A549 treated with CpdA at 1 μM for 4 hours (cell line): ENCODE results near the gene CNIH1. TPM values are rescaled to one million over a fixed set of nuclear protein-coding genes. Genes with fewer than 3 reads are reported as not detected.

Experiments
- total RNA-seq: library from RNA; stranded (reverse); fragments of 200-300 nt; extraction: Qiagen RNA extraction; gene quantifications from 5 replicates; pipeline ENCODE4 v1.2.3, GENCODE V29; 2022; ENCODE audit warnings: low read depth

Gene CNIH1
- total RNA-seq: 230 to 336 TPM (median 263 TPM) in 5 replicates

DNA sequence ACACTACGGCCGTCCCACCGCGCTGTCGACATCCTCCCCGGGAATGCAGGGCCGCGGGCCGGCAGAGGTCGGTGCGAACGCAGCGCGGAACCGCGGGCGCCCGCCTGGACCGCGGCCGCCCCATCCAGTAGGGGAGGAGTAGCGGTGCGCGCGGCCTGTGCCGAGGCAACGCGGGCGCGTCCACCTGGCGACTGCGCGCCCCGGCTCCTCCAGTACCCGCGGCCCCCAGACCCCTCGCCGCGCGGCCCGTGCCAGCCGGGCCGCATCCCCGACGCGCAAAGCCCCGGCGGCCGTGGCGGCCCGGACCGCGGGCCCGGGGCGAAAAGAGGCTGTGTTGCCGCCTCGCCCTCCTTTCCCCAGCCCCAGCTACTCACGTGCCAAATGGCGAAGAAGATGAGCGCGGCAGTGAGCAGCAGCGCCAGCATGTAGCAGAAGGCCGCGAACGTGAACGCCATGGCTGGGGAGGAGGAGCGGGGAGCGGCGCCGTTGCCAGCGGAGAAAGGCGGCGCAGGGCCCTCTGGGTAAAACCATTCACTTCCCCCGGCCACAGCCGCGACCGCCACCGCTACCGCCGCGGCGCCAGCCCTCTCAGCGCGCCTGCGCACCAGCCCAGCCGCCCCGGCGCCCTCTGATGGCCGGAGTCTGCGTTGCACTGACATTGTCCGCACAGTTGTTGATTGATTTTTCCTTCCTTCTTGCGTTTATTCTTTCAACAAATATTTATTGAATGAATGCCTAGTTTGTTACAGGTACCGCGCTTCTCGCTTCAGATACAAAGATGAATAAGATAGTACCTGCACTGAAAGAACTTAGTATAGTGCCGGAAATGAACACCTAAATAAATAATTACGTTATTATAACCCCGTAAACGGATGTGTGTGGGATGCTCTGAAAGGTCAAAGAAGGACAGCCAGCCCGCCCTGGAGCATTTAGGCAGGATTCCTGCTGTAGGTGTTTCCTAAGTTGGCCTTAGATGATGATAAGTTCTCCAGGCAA is at the start of gene CNIH1:
Gene CNIH1 (minus strand): TSS at position 502 of the 996 bp plus-strand sequence. CDS start 47 bp downstream, at position 455.

DNA sequence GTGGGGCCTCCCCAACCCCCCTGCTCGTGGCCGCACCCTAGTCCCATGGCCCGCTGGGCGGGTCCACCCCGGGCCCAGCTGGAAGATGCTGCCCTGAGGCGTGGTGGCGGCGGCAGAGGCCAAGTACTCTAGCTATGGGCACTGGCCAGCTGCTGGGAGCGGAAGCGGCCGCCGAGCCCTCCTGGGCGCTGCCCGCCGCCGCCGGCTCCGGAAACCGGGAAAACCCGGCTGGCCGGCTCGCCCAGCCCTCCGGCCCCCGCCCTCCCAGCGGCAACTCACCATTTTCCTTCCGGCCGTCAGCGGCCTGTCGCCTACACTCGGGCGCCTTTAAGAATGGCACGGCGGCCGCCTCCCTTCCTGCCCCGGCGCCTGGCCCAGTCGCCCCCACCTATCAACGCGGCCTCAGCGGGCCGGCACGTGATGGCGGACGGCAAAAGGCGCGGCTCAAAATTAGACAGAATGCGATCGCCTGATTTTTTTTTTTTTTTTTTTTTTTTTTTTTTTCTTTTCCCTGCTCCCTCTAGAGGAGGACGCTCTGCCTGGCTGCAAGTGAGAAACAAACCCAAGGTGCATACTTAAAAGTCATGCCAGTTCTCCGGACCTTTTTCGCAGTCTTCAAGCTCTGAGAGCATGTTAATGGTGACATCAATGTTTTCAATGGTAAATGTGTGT is 47.6 kb upstream of the CNIH1 start, which contains the start of gene GMFB:
Gene GMFB (minus strand): TSS at position 335 of the 672 bp plus-strand sequence. CDS start 53 bp downstream, at position 282.

DNA sequence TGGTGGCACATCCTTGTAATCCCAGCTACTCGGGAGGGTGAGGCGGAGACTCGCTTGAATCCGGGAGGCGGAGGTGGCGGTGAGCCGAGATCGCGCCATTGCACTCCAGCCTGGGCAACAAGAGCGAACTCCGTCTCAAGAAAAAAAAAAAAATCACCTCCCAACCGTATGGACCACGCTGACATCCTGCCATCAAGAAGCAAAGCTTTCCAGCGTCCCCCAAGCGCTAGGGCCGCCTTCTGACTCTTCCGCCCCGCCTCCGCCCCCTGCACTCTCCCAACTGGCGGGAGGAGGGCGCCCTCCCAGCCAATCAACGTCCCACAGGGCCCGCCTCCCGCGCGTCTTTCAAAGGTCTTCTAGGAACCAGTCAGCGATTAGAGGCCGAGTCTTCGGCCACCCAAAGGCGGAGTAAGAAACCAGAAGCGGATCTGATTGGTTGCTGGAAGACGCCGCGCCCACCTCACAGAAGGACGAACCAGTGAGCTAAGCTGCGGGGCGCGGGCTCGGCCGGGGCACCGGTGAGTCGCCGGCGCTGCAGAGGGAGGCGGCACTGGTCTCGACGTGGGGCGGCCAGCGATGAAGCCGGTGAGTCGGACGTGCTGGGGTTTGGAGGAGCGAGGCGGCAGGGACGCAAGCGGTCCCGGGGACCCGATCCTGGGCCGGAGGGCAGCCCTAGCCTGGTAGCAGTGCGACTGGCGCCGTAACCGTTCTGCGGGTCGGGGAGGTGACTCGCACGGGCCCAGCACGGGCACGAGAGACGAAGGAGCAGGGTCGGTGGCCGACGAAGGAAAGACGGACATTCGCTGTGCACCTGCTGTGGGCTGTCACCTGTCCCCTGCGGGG is 44.5 kb downstream of the CNIH1 start, which contains the start of gene CDKN3:
Gene CDKN3 (plus strand): TSS at position 515 of the 843 bp plus-strand sequence. CDS start 62 bp downstream, at position 577.

Other genes starting within 250 kb of the CNIH1 start
- 71.7 to 85.5 TPM (median 75.8 TPM) in 5 replicates for gene CDKN3, start 44.4 kb downstream of the CNIH1 start, total RNA-seq
- 36.4 to 97.2 TPM (median 37.5 TPM) in 5 replicates for gene GMFB, start 47.6 kb upstream of the CNIH1 start, total RNA-seq
- 18.1 to 20.2 TPM (median 18.4 TPM) in 5 replicates for gene CGRRF1, start 68.5 kb upstream of the CNIH1 start, total RNA-seq
- 6.3 to 8.5 TPM (median 6.7 TPM) in 5 replicates for gene SAMD4A, start 125.8 kb upstream of the CNIH1 start, total RNA-seq